NT2/D1 (cell line): ENCODE results near the gene LAMC3.

Source experiments
- YY1 ChIP-seq: IDR thresholded peaks from 2 replicates; pipeline ENCODE4 v1.6.1; 2011; ENCODE audit not compliant: insufficient read length, insufficient read depth
- ZNF274 ChIP-seq: IDR thresholded peaks from 2 replicates; pipeline ENCODE4 v1.6.1; 2011; ENCODE audit warnings: mild to moderate bottlenecking, low read depth, low read length

- TF ChIP-seq YY1 (no peak), ZNF274 (no peak)
These were observed 12.1 kb upstream of the LAMC3 start for GRCh38 chr9:130996676-130997394.
